ENCODE data around the gene EIF5. TPM values are rescaled to one million over a fixed set of nuclear protein-coding genes. Genes with fewer than 3 reads are reported as not detected.

The EIF5 gene
- total RNA-seq, 1 donor from 2014 or later = 483 TPM

- no peak overlapping the region for H3K27ac Mint-ChIP-seq (ENCODE audit: unreplicated experiment)
- H3K4me3 Mint-ChIP-seq = no peak overlapping the region
- H3K4me1 Mint-ChIP-seq = no peaks in the 10 kb centered on the region
- no peaks in the 10 kb centered on the region for H3K27me3 Mint-ChIP-seq (ENCODE audit: low read depth)
- no peaks in the 10 kb centered on the region for H3K36me3 Mint-ChIP-seq (ENCODE audit: low read depth)
- no peak for TF ChIP-seq CTCF (conservative IDR thresholded peaks at IDR 0.05)
- no peak for DNase-seq (ENCODE audit: low read depth, low spot score)
- H3K9me3 Mint-ChIP-seq = no peaks in the 10 kb centered on the region
Observed at GRCh38 chr14:103301512-103302354, 32.3 kb upstream of the EIF5 start.

- Mint-ChIP-seq H3K4me1 (no peaks in the 10 kb centered on the region), H3K27ac (ENCODE audit: unreplicated experiment) (no peak overlapping the region), H3K9me3 (no peaks in the 10 kb centered on the region), H3K4me3 (no peak overlapping the region), H3K27me3 (ENCODE audit: low read depth) (no peaks in the 10 kb centered on the region), H3K36me3 (ENCODE audit: low read depth) (no peaks in the 10 kb centered on the region)
- TF ChIP-seq CTCF (conservative IDR thresholded peaks at IDR 0.05) = no peak
- no peak for DNase-seq (ENCODE audit: low read depth, low spot score)
Observed at GRCh38 chr14:103302966-103303365, 31.1 kb upstream of the EIF5 start.

GRCh38 chr14:103304706-103305105, 29.3 kb upstream of the EIF5 start:
- H3K9me3 Mint-ChIP-seq = no peaks in the 10 kb centered on the region
- no peaks in the 10 kb centered on the region for H3K27me3 Mint-ChIP-seq (ENCODE audit: low read depth)
- H3K4me1 Mint-ChIP-seq = no peaks in the 10 kb centered on the region
- DNase-seq (ENCODE audit: low read depth, low spot score) = no peak
- TF ChIP-seq CTCF (conservative IDR thresholded peaks at IDR 0.05) = no peak
- H3K4me3 Mint-ChIP-seq = no peak overlapping the region
- H3K36me3 Mint-ChIP-seq (ENCODE audit: low read depth) = no peaks in the 10 kb centered on the region
- no peak overlapping the region for H3K27ac Mint-ChIP-seq (ENCODE audit: unreplicated experiment)

- Mint-ChIP-seq H3K27me3 (ENCODE audit: low read depth) (no peaks in the 10 kb centered on the region), H3K4me1 (peaks cover 5% of the 10 kb centered on the region), H3K4me3 (no peak overlapping the region), H3K9me3 (no peaks in the 10 kb centered on the region), H3K36me3 (ENCODE audit: low read depth) (no peaks in the 10 kb centered on the region), H3K27ac (ENCODE audit: unreplicated experiment) (no peak overlapping the region)
- TF ChIP-seq CTCF (conservative IDR thresholded peaks at IDR 0.05) = no peak
- DNase-seq (ENCODE audit: low read depth, low spot score) = no peak
Observed at GRCh38 chr14:103308717-103309616, 25.1 kb upstream of the EIF5 start.

- Mint-ChIP-seq H3K27ac (ENCODE audit: unreplicated experiment) (no peak overlapping the region), H3K36me3 (ENCODE audit: low read depth) (no peaks in the 10 kb centered on the region), H3K9me3 (no peaks in the 10 kb centered on the region), H3K4me3 (no peak overlapping the region), H3K27me3 (ENCODE audit: low read depth) (no peaks in the 10 kb centered on the region), H3K4me1 (peaks cover 7% of the 10 kb centered on the region)
- DNase-seq (ENCODE audit: low read depth, low spot score) = no peak
- TF ChIP-seq CTCF (conservative IDR thresholded peaks at IDR 0.05) = no peak
Observed at GRCh38 chr14:103310576-103311095, 23.4 kb upstream of the EIF5 start.

Data from neural crest cell (in vitro differentiated cells).